Prostate gland (tissue), 2 donors: Measurements from ENCODE around the gene PSMD11. TPM values are rescaled to one million over a fixed set of nuclear protein-coding genes. Genes with fewer than 3 reads are reported as not detected.

ENCODE experiments used
- DNase-seq: peaks from one replicate; pipeline ENCODE4 v3.0.0-alpha.2; 2019; ENCODE audit warnings: low spot score
- H3K27ac ChIP-seq, 2 donors: fragments of 200-600 bp; sonication (generic); 2 replicates each; pipeline ENCODE4 v1.5.1; 2017 to 2019
- H3K27me3 ChIP-seq: fragments of 200-600 bp; sonication (generic); replicated peaks from 2 replicates; pipeline ENCODE4 v1.5.1; 2019; ENCODE audit not compliant: insufficient read depth
- H3K36me3 ChIP-seq, 2 donors: fragments of 200-600 bp; sonication (generic); 1 replicate in 1 of 2; 2 replicates in 1 of 2; pipeline versions ENCODE4 v1.5.1 to v1.8.1; 2017 to 2019
- H3K4me1 ChIP-seq: fragments of 200-600 bp; sonication (generic); replicated peaks from 2 replicates; pipeline ENCODE4 v1.5.1; 2019
- H3K4me3 ChIP-seq, 2 donors: fragments of 200-600 bp; sonication (generic); 2 replicates each; pipeline ENCODE4 v1.5.1; 2017 to 2019
- H3K9me3 ChIP-seq: fragments of 200-600 bp; sonication (generic); 2 replicates; pipeline ENCODE4 v1.5.1; 2017
- POLR2A ChIP-seq: fragments of 450-650 bp; IDR thresholded peaks from one replicate; pipeline ENCODE4 v1.6.1; 2016; ENCODE audit warnings: antibody characterized with exemption, mild to moderate bottlenecking
- POLR2AphosphoS5 ChIP-seq: sonication (generic); formaldehyde crosslinking; IDR thresholded peaks from one replicate; pipeline ENCODE4 v1.6.1; 2017; ENCODE audit warnings: antibody characterized with exemption
- WGBS: methylation state at CpG from one replicate; pipeline ENCODE4 v1.1.5; 2018; 5-methylcytosine and 5-hydroxymethylcytosine counted together
- intact Hi-C: fragments of 100-400 bp; cut with DNase I; formaldehyde crosslinking; loops from one replicate; pipeline ENCODE4 v1.14.2; 2022
- total RNA-seq, 2 donors: library from RNA; depleted of rRNA; stranded (reverse); fragments of >200 nt; gene quantifications; one replicate each; pipeline ENCODE4 v1.1.0, GENCODE V29; 2016
- TF ChIP-seq, protein P1 (sequence below), 4 experiments: fragments of 200-600 bp in 2 of 4; fragments of 450-650 bp in 2 of 4; sonication (generic) in 2 of 4; IDR thresholded peaks; 1 replicate in 3 of 4; 2 replicates in 1 of 4; pipeline ENCODE4 v1.5.1; 2016 to 2019; ENCODE audit warnings: antibody characterized with exemption in 4 of 4, mild to moderate bottlenecking in 2 of 4, moderate library complexity in 2 of 4

The PSMD11 gene
- total RNA-seq, 2 donors from 2014 or later: 47.4 to 53.3 TPM

- Histone ChIP-seq H3K4me3 (no peak overlapping the region), H3K36me3 (no peaks in the 10 kb centered on the region), H3K27me3 (no peaks in the 10 kb centered on the region), H3K9me3 (no peaks in the 10 kb centered on the region), H3K27ac (no peak overlapping the region), H3K4me1 (no peaks in the 10 kb centered on the region)
- WGBS: 91% methylated on average over 2 of the region's 2 CpGs
- TF ChIP-seq, protein P1, sequence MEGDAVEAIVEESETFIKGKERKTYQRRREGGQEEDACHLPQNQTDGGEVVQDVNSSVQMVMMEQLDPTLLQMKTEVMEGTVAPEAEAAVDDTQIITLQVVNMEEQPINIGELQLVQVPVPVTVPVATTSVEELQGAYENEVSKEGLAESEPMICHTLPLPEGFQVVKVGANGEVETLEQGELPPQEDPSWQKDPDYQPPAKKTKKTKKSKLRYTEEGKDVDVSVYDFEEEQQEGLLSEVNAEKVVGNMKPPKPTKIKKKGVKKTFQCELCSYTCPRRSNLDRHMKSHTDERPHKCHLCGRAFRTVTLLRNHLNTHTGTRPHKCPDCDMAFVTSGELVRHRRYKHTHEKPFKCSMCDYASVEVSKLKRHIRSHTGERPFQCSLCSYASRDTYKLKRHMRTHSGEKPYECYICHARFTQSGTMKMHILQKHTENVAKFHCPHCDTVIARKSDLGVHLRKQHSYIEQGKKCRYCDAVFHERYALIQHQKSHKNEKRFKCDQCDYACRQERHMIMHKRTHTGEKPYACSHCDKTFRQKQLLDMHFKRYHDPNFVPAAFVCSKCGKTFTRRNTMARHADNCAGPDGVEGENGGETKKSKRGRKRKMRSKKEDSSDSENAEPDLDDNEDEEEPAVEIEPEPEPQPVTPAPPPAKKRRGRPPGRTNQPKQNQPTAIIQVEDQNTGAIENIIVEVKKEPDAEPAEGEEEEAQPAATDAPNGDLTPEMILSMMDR (IDR thresholded peaks at IDR 0.05): no peak
- TF ChIP-seq POLR2AphosphoS5 (no peak), POLR2A (no peak)
- no peak for DNase-seq
- intact Hi-C loops: no loop called here
Observed at GRCh38 chr17:32429598-32429997, 14.7 kb upstream of the PSMD11 start.

DNA sequence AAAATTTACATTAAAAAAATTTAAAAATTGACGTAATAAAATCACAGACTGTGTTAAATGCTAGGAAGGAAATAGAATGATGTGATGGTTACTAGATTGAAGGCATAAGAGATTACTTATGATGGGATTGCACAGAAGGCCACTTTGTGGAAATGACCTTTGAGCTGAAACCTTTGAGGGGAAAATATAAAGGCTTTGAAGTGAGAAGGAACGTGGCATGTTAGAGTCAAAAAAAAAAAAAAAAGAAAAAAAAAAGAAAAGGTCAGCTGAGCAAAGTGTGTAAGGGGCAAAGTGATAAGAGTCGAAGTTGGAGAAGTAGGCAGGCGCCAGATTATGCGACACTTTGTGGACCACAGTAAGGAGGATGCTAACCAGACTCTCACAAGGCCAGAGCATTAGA, 3.6 kb upstream of the PSMD11 start:
- no peak overlapping the region for H3K4me3 ChIP-seq
- H3K4me1 ChIP-seq: peaks cover 2% of the 10 kb centered on the region
- TF ChIP-seq POLR2A (no peak), POLR2AphosphoS5 (no peak)
- TF ChIP-seq, protein P1 (IDR thresholded peaks at IDR 0.05): no peak
- no peak overlapping the region for H3K27ac ChIP-seq
- no peak for DNase-seq
- no peaks in the 10 kb centered on the region for H3K36me3 ChIP-seq
- no peaks in the 10 kb centered on the region for H3K27me3 ChIP-seq
- WGBS: 86% methylated on average over 5 of the region's 5 CpGs
- H3K9me3 ChIP-seq: no peaks in the 10 kb centered on the region
- intact Hi-C loops: no loop called here

DNA sequence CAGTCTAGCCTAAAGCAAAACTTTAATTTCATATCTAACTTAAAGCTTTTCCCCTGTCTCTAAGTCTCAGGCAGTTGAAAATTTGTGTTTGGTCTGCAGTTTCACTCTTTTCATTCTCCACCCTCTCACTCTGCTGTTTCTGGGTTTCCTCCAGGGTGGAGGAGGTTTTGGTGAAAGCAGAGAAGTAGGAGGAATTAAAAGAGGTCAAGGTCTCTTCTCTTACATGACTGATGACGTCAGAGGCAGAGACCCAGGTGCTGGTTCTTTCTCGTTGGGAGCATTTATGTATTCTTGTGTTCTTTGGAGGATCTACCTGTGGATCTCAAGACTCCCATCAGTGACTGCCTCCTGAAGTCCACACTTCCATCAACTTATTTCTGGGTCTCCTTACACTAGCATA, 2.4 kb upstream of the PSMD11 start:
- DNase-seq: no peak
- H3K9me3 ChIP-seq: no peaks in the 10 kb centered on the region
- 58% methylated on average over 2 of the region's 2 CpGs for WGBS
- H3K4me1 ChIP-seq: peaks cover 5% of the 10 kb centered on the region
- no peaks in the 10 kb centered on the region for H3K27me3 ChIP-seq
- TF ChIP-seq POLR2A (no peak), POLR2AphosphoS5 (no peak)
- TF ChIP-seq, protein P1 (IDR thresholded peaks at IDR 0.05): no peak
- H3K27ac ChIP-seq: no peak overlapping the region
- no peak overlapping the region for H3K4me3 ChIP-seq
- no peaks in the 10 kb centered on the region for H3K36me3 ChIP-seq
- intact Hi-C loops: no loop called here

GRCh38 chr17:32443827-32444300, 446 bp upstream of the PSMD11 start:
- 11% methylated on average over 26 of the region's 29 CpGs for WGBS
- H3K36me3 ChIP-seq: peaks cover 2 to 6% of the 10 kb centered on the region in 2 donors

DNA sequence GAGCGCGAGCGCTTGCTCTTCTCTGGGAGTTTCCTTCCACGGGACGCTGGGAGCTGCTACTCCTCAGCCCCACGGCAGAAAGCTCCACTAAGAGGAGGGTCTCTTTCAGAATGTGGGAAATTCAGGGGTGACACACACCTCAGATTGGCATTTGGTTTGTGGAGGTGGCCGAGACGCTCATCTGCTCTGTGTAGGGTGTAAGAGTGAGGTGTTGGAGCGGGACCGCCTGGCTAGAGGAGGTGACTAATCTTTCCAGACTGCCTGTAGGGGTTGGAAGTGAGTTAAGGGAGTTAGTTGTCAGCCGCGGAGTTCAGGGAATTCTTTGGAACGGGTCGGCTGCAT, 735 bp downstream of the PSMD11 start:
- WGBS: under 1% methylated on average over 14 of the region's 14 CpGs
- Histone ChIP-seq H3K9me3 (no peaks in the 10 kb centered on the region), H3K27ac (peak overlapping the region; percentile 78 to 83), H3K4me1 (peaks cover 5% of the 10 kb centered on the region), H3K4me3 (peak overlapping the region; percentile 91 to 95), H3K27me3 (no peaks in the 10 kb centered on the region), H3K36me3 (peaks cover 2 to 12% of the 10 kb centered on the region in 2 donors)
- DNase-seq: peak; percentile 15
- intact Hi-C loops: no loop called here
- TF ChIP-seq POLR2A (no peak), POLR2AphosphoS5 (no peak)
- TF ChIP-seq, protein P1 (IDR thresholded peaks at IDR 0.05): no peak

More at GRCh38 chr17:32443827-32444300, 446 bp upstream of the PSMD11 start:
- TF ChIP-seq POLR2AphosphoS5 (no peak), POLR2A (no peak)
- TF ChIP-seq, protein P1 (IDR thresholded peaks at IDR 0.05): no peak
- peak overlapping the region in 1 of 2 donors; percentile 78 for H3K27ac ChIP-seq
- DNase-seq: no peak
- no peaks in the 10 kb centered on the region for H3K27me3 ChIP-seq
- peaks cover 5% of the 10 kb centered on the region for H3K4me1 ChIP-seq
- no peaks in the 10 kb centered on the region for H3K9me3 ChIP-seq
- intact Hi-C loops: no loop called here
- peak overlapping the region; percentile 91 to 95 for H3K4me3 ChIP-seq
